Neural cell (in vitro differentiated cells): ENCODE measurements around the gene ZNF644. TPM values are rescaled to one million over a fixed set of nuclear protein-coding genes. Genes with fewer than 3 reads are reported as not detected.
"Not testable (repeated sequence)": the region's sequence is repeated elsewhere in the genome, so short reads cannot be mapped to it uniquely, and the experiment has no call there.

Source experiments
- H2AFZ ChIP-seq: fragments of 200-600, 300-800 bp; sonication (generic), shearing (Covaris generic); 2 replicates; pipeline ENCODE4 v1.6.0; 2014; ENCODE audit warnings: low read depth, mild to moderate bottlenecking, antibody characterized with exemption, low read length, moderate library complexity
- H3F3A ChIP-seq: fragments of 200-600 bp; shearing (Covaris generic); 2 replicates; pipeline ENCODE4 v1.6.1; 2016; ENCODE audit warnings: mild to moderate bottlenecking, moderate library complexity, mixed read lengths, antibody characterized with exemption, low read length; ENCODE audit not compliant: insufficient read depth, poor library complexity, severe bottlenecking
- H3K27ac ChIP-seq: fragments of 200-600, 300-800 bp; sonication (generic), shearing (Covaris generic); 2 replicates; pipeline ENCODE4 v1.5.1; 2014; ENCODE audit warnings: mild to moderate bottlenecking, low read length, moderate library complexity
- H3K27me3 ChIP-seq: fragments of 300-800, 200-600 bp; sonication (generic), shearing (Covaris generic); 2 replicates; pipeline ENCODE4 v1.6.0; 2014; ENCODE audit warnings: mild to moderate bottlenecking, low read depth, low read length, moderate library complexity; ENCODE audit not compliant: insufficient read depth
- H3K36me3 ChIP-seq: fragments of 300-800, 200-600 bp; sonication (generic), shearing (Covaris generic); 2 replicates; pipeline ENCODE4 v1.5.1; 2014; ENCODE audit warnings: mild to moderate bottlenecking, antibody characterized with exemption, low read length, moderate library complexity; ENCODE audit not compliant: insufficient read depth
- H3K4me2 ChIP-seq: fragments of 300-800, 200-600 bp; sonication (generic), shearing (Covaris generic); 2 replicates; pipeline ENCODE4 v1.6.0; 2014; ENCODE audit warnings: mild to moderate bottlenecking, low read length
- H3K4me3 ChIP-seq: fragments of 300-800, 200-600 bp; sonication (generic), shearing (Covaris generic); 2 replicates; pipeline ENCODE4 v1.5.1; 2014; ENCODE audit warnings: mild to moderate bottlenecking, low read length, moderate library complexity
- H3K79me2 ChIP-seq: fragments of 200-600 bp; shearing (Covaris generic); replicated peaks from 2 replicates; pipeline ENCODE4 v1.6.0; 2014; ENCODE audit warnings: mild to moderate bottlenecking, low read length, moderate library complexity; ENCODE audit not compliant: insufficient read depth
- H3K9ac ChIP-seq: fragments of 300-800, 200-600 bp; sonication (generic), shearing (Covaris generic); 2 replicates; pipeline ENCODE4 v1.6.1; 2016; ENCODE audit warnings: mild to moderate bottlenecking, low read length, mixed read lengths
- H3K9me2 ChIP-seq: fragments of 200-600 bp; shearing (Covaris generic); 2 replicates; pipeline ENCODE4 v1.6.1; 2016; ENCODE audit warnings: mild to moderate bottlenecking, low read length, mixed read lengths; ENCODE audit not compliant: insufficient read depth
- H3K9me3 ChIP-seq: fragments of 200-600, 300-800 bp; sonication (generic), shearing (Covaris generic); 2 replicates; pipeline ENCODE4 v1.6.1; 2016; ENCODE audit warnings: mild to moderate bottlenecking, mixed run types, low read length, moderate library complexity, mixed read lengths
- H4K20me1 ChIP-seq: fragments of 200-600 bp; shearing (Covaris generic); 2 replicates; pipeline ENCODE4 v1.6.1; 2016; ENCODE audit warnings: mild to moderate bottlenecking, mixed run types; ENCODE audit not compliant: insufficient read depth
- EP300 ChIP-seq: fragments of 450-650 bp; conservative IDR thresholded peaks from 2 replicates; pipeline ENCODE4 v1.6.1; 2014; ENCODE audit warnings: antibody characterized with exemption, mild to moderate bottlenecking, moderate library complexity; ENCODE audit not compliant: poor library complexity, severe bottlenecking
- EZH2 ChIP-seq: fragments of 200-600, 300-800 bp; shearing (Covaris generic), sonication (generic); IDR thresholded peaks from 2 replicates; pipeline ENCODE4 v1.6.1; 2014; ENCODE audit warnings: antibody characterized with exemption, low read length, borderline replicate concordance, mild to moderate bottlenecking; ENCODE audit not compliant: insufficient read depth, poor library complexity, severe bottlenecking
- MXI1 ChIP-seq: fragments of 450-650 bp; conservative IDR thresholded peaks from 2 replicates; pipeline ENCODE4 v1.6.1; 2014; ENCODE audit warnings: antibody characterized with exemption, mild to moderate bottlenecking; ENCODE audit not compliant: poor library complexity, severe bottlenecking
- POLR2AphosphoS5 ChIP-seq: IDR thresholded peaks from 2 replicates; pipeline ENCODE4 v1.6.1; 2012
- RAD21 ChIP-seq: fragments of 450-650 bp; conservative IDR thresholded peaks from 2 replicates; pipeline ENCODE4 v1.6.1; 2014; ENCODE audit warnings: antibody characterized with exemption, mild to moderate bottlenecking, moderate library complexity
- SMC3 ChIP-seq: fragments of 450-650 bp; conservative IDR thresholded peaks from 2 replicates; pipeline ENCODE4 v1.6.1; 2014; ENCODE audit warnings: antibody characterized with exemption, mild to moderate bottlenecking, moderate library complexity; ENCODE audit not compliant: poor library complexity
- TAF1 ChIP-seq: IDR thresholded peaks from 2 replicates; pipeline ENCODE4 v1.6.1; 2012; ENCODE audit warnings: low read depth
- polyA plus RNA-seq: library from polyadenylated mRNA; depleted of rRNA; stranded (reverse); fragments of >200 nt; gene quantifications from 2 replicates; pipeline ENCODE4 v1.2.3, GENCODE V29; 2014
- TF ChIP-seq, protein P1 (sequence below): fragments of 450-650 bp; IDR thresholded peaks from 2 replicates; pipeline ENCODE4 v1.5.1; 2014; ENCODE audit warnings: antibody characterized with exemption, mild to moderate bottlenecking, moderate library complexity; ENCODE audit not compliant: poor library complexity, severe bottlenecking
- TF ChIP-seq, protein P2 (sequence below): IDR thresholded peaks from 2 replicates; pipeline ENCODE4 v1.6.1; 2012; ENCODE audit warnings: borderline replicate concordance

Gene ZNF644
- polyA plus RNA-seq, 1 donor from 2014 or later: 71.7 TPM

GRCh38 chr1:91066538-91066937 lies 44.7 kb upstream of the ZNF644 start:
- no peak overlapping the region for H2AFZ ChIP-seq

DNA sequence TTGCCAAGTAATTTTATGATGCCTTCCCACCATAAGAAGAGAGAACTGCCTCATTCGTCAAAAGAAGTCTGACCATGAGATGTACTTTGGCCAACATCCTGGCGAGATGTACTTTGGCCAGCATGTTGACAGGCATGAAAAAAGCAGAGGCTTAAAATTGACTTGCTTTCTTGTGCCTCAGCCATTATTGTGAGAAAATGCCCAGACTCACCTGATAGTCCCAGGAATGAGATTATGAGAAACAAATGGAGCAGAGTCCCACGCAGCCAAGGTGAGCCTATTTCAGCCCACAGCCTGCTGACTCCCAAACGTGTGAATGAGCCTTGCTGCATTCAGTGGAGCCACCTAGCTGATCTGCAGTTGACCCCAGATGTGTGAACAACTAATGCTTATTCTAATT lies 43.5 kb upstream of the ZNF644 start:
- no peak for TF ChIP-seq SMC3
- TF ChIP-seq, protein P1, sequence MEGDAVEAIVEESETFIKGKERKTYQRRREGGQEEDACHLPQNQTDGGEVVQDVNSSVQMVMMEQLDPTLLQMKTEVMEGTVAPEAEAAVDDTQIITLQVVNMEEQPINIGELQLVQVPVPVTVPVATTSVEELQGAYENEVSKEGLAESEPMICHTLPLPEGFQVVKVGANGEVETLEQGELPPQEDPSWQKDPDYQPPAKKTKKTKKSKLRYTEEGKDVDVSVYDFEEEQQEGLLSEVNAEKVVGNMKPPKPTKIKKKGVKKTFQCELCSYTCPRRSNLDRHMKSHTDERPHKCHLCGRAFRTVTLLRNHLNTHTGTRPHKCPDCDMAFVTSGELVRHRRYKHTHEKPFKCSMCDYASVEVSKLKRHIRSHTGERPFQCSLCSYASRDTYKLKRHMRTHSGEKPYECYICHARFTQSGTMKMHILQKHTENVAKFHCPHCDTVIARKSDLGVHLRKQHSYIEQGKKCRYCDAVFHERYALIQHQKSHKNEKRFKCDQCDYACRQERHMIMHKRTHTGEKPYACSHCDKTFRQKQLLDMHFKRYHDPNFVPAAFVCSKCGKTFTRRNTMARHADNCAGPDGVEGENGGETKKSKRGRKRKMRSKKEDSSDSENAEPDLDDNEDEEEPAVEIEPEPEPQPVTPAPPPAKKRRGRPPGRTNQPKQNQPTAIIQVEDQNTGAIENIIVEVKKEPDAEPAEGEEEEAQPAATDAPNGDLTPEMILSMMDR: no peak
- TF ChIP-seq EZH2: no peak
- no peak for TF ChIP-seq RAD21
- no peak for TF ChIP-seq EP300
- TF ChIP-seq, protein P2, sequence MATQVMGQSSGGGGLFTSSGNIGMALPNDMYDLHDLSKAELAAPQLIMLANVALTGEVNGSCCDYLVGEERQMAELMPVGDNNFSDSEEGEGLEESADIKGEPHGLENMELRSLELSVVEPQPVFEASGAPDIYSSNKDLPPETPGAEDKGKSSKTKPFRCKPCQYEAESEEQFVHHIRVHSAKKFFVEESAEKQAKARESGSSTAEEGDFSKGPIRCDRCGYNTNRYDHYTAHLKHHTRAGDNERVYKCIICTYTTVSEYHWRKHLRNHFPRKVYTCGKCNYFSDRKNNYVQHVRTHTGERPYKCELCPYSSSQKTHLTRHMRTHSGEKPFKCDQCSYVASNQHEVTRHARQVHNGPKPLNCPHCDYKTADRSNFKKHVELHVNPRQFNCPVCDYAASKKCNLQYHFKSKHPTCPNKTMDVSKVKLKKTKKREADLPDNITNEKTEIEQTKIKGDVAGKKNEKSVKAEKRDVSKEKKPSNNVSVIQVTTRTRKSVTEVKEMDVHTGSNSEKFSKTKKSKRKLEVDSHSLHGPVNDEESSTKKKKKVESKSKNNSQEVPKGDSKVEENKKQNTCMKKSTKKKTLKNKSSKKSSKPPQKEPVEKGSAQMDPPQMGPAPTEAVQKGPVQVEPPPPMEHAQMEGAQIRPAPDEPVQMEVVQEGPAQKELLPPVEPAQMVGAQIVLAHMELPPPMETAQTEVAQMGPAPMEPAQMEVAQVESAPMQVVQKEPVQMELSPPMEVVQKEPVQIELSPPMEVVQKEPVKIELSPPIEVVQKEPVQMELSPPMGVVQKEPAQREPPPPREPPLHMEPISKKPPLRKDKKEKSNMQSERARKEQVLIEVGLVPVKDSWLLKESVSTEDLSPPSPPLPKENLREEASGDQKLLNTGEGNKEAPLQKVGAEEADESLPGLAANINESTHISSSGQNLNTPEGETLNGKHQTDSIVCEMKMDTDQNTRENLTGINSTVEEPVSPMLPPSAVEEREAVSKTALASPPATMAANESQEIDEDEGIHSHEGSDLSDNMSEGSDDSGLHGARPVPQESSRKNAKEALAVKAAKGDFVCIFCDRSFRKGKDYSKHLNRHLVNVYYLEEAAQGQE: no peak
- TF ChIP-seq MXI1: no peak
- TF ChIP-seq POLR2AphosphoS5: no peak
- TF ChIP-seq TAF1: no peak
- Histone ChIP-seq H3K9me2 (no peaks in the 10 kb centered on the region), H3K36me3 (no peaks in the 10 kb centered on the region), H3K79me2 (no peaks in the 10 kb centered on the region), H4K20me1 (no peaks in the 10 kb centered on the region), H3K27ac (no peak overlapping the region), H2AFZ (no peak overlapping the region), H3K9ac (no peak overlapping the region), H3K27me3 (no peaks in the 10 kb centered on the region), H3K4me2 (no peak overlapping the region), H3F3A (no peaks in the 10 kb centered on the region), H3K9me3 (no peaks in the 10 kb centered on the region), H3K4me3 (no peak overlapping the region)

More at GRCh38 chr1:91066538-91066937, 44.7 kb upstream of the ZNF644 start:
- Histone ChIP-seq H3K9me2 (no peaks in the 10 kb centered on the region), H3K79me2 (no peaks in the 10 kb centered on the region), H3K4me2 (no peak overlapping the region), H3K36me3 (no peaks in the 10 kb centered on the region), H3K4me3 (no peak overlapping the region), H3K9me3 (no peaks in the 10 kb centered on the region), H3K9ac (no peak overlapping the region), H3K27ac (no peak overlapping the region), H4K20me1 (no peaks in the 10 kb centered on the region), H3F3A (no peaks in the 10 kb centered on the region), H3K27me3 (no peaks in the 10 kb centered on the region)
- TF ChIP-seq EP300 (no peak), SMC3 (no peak), MXI1 (no peak), TAF1 (no peak), RAD21 (no peak), POLR2AphosphoS5 (no peak), EZH2 (no peak)
- TF ChIP-seq, protein P1: no peak
- TF ChIP-seq, protein P2: no peak

DNA sequence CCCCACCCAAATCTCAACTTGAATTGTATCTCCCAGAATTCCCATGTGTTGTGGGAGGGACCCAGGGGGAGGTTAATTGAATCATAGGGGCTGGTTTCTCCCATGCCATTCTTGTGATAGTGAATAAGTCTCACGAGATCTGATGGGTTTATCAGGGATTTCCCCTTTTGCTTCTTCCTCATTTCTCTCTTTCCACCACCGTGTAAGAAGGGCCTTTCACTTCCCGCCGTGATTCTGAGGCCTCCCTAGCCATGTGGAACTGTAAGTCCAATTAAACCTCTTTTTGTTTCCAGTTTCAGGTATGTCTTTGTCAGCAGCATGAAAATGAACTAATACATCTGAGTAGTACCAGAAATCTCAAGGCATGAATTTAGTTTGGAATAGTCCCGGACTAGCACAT lies 41.6 kb upstream of the ZNF644 start:
- not testable (repeated sequence) for H3F3A ChIP-seq, H3K79me2 ChIP-seq, H3K9me3 ChIP-seq, H3K4me2 ChIP-seq, H3K9ac ChIP-seq, H3K9me2 ChIP-seq, H3K4me3 ChIP-seq, H3K27ac ChIP-seq, H3K27me3 ChIP-seq, H2AFZ ChIP-seq, H4K20me1 ChIP-seq, H3K36me3 ChIP-seq
